ENCODE measurements around the gene WASF1. TPM values are rescaled to one million over a fixed set of nuclear protein-coding genes. Genes with fewer than 3 reads are reported as not detected.

The WASF1 gene
- total RNA-seq, 1 donor, result 14.2 TPM

- no peak for DNase-seq (ENCODE audit: low read depth)
- TF ChIP-seq CTCF (IDR thresholded peaks at IDR 0.05; ENCODE audit: insufficient read depth, low read depth, low read length), result no peak
- H3K4me3 ChIP-seq (ENCODE audit: low read depth, low read length), result no peak overlapping the region
These were observed 32.3 kb upstream of the WASF1 start for GRCh38 chr6:110211753-110212152.

GRCh38 chr6:110207652-110208051, 28.2 kb upstream of the WASF1 start:
- no peak for DNase-seq (ENCODE audit: low read depth)
- TF ChIP-seq CTCF (IDR thresholded peaks at IDR 0.05; ENCODE audit: insufficient read depth, low read depth, low read length), result no peak
- no peak overlapping the region for H3K4me3 ChIP-seq (ENCODE audit: low read depth, low read length)

- DNase-seq (ENCODE audit: low read depth), result no peak
- no peak overlapping the region for H3K4me3 ChIP-seq (ENCODE audit: low read depth, low read length)
- TF ChIP-seq CTCF (IDR thresholded peaks at IDR 0.05; ENCODE audit: insufficient read depth, low read depth, low read length), result no peak
These were observed 21.8 kb upstream of the WASF1 start for GRCh38 chr6:110201151-110201884.

- TF ChIP-seq CTCF (IDR thresholded peaks at IDR 0.05; ENCODE audit: insufficient read depth, low read depth, low read length), result no peak
- H3K4me3 ChIP-seq (ENCODE audit: low read depth, low read length), result no peak overlapping the region
- no peak for DNase-seq (ENCODE audit: low read depth)
These were observed 19.1 kb upstream of the WASF1 start for GRCh38 chr6:110198561-110198960.

- DNase-seq (ENCODE audit: low read depth), result no peak
- no peak overlapping the region for H3K4me3 ChIP-seq (ENCODE audit: low read depth, low read length)
- TF ChIP-seq CTCF (IDR thresholded peaks at IDR 0.05; ENCODE audit: insufficient read depth, low read depth, low read length), result no peak
These were observed 17.4 kb upstream of the WASF1 start for GRCh38 chr6:110196874-110197273.

GRCh38 chr6:110195639-110196038, 16.2 kb upstream of the WASF1 start:
- no peak for DNase-seq (ENCODE audit: low read depth)
- H3K4me3 ChIP-seq (ENCODE audit: low read depth, low read length), result no peak overlapping the region
- no peak for TF ChIP-seq CTCF (IDR thresholded peaks at IDR 0.05; ENCODE audit: insufficient read depth, low read depth, low read length)

- DNase-seq (ENCODE audit: low read depth), result no peak
- TF ChIP-seq CTCF (IDR thresholded peaks at IDR 0.05; ENCODE audit: insufficient read depth, low read depth, low read length), result no peak
- H3K4me3 ChIP-seq (ENCODE audit: low read depth, low read length), result no peak overlapping the region
These were observed 12.0 kb upstream of the WASF1 start for GRCh38 chr6:110191477-110191876.

All from fibroblast of villous mesenchyme (primary cell).